IPS-NIHi7 (cell line): ENCODE measurements around the gene GABRB1.
"Not testable (repeated sequence)": the region's sequence is repeated elsewhere in the genome, so short reads cannot be mapped to it uniquely, and the experiment has no call there.

ENCODE experiments used
- DNase-seq: peaks from one replicate; pipeline ENCODE4 v3.0.0; 2012; ENCODE audit warnings: mixed read lengths; ENCODE audit errors: extremely low spot score

The GABRB1 gene

GRCh38 chr4:47290873-47291272 is 259.5 kb downstream of the GABRB1 start:
- not testable (repeated sequence) for DNase-seq

GRCh38 chr4:47309165-47309564 is 277.8 kb downstream of the GABRB1 start:
- no peak for DNase-seq

- DNase-seq: no peak
Observed at GRCh38 chr4:47312170-47312569, 280.8 kb downstream of the GABRB1 start.

DNA sequence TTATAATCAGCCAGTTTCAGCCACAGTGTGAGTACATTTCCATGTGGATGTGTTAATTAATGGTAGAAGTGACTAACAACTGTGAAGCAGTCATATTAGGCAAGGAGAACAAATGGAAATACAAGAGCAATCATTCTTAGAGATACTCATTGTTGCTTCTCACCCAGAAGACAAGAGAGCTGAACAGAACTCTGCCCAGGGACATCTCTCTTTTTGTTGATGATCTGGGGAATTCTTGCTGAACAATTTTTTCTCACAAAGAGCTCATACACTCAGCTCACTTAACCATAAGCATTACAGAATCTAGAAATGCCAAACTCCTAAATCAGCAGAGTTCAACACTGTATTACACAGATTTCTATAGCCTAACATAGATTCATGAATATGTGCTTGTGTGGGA is 282.0 kb downstream of the GABRB1 start:
- no peak for DNase-seq

DNA sequence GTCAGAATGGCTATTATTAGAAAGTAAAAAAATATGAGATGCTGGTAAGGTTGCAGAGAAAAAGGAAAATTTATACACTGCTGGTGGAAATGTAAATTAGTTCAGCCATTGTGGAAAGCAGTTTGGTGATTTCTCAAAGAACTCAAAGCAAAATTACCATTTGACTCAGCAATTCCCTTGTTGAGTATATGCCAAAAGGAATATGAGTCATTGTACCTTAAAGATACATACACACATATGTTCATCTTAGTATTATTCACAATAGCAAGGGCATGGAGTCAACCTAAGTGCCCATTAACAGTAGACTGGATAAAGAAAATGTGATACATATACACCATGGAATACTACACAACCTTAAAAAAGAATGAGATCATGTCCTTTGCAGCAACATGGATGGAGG is 284.0 kb downstream of the GABRB1 start:
- no peak for DNase-seq

DNA sequence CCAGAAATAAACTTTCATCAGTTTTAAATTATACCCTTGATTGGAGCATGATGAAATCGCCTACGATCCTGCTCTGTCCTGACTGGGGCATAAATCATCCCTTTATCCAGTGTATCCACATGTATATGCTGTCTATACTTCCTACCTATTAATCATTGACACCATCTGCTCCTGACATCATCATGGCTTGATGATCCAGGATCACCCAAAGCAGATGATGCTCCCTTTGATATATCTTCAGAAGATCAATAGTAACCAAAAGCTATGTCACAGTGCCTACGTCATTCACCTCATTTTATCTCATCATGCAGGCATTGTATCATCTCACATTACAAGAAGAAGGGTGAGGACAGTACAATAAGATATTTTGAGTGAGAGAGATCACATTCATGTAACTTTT is 294.7 kb downstream of the GABRB1 start:
- no peak for DNase-seq

DNA sequence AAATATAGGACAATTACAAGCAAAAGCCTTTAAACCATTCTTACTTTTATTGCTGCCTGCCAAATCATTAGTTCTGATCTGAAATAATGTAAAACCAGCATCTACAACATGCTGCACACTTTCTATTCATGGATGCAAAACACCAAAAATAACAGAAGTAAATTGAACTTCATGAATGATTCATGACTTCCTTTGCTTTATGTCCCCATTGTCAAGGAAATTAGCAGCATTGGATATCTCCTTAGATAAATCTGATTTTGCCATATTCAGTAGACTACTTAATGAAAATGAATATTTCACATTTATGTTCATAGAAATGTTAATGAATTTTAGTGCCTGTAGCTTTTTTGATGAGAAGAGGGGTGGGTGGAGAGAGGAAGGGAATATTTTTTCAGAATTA is 299.5 kb downstream of the GABRB1 start:
- DNase-seq: no peak

GRCh38 chr4:47334652-47335051 is 303.3 kb downstream of the GABRB1 start:
- no peak for DNase-seq

DNA sequence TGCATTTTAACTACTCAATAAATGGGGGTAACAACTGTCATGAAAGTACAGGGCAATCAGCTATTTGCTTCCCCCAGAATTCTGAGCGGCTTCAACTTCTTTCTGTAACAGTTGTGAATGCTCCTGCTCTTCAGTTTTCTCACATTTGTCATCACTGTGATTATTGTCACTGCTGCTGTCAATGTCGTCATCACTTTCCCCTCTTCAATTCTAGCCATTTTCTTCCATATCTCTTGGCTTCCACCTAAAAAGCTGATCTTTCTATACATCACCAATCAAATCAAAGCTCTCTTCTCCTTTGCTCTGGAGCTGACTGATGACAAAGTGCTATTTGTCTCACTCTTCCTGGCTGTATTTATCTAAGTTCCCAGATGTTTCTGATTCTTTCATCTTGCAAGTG is 306.5 kb downstream of the GABRB1 start:
- DNase-seq: no peak

- DNase-seq: no peak
Observed at GRCh38 chr4:47340914-47341313, 309.5 kb downstream of the GABRB1 start.

GRCh38 chr4:47342796-47343195 is 311.4 kb downstream of the GABRB1 start:
- no peak for DNase-seq

DNA sequence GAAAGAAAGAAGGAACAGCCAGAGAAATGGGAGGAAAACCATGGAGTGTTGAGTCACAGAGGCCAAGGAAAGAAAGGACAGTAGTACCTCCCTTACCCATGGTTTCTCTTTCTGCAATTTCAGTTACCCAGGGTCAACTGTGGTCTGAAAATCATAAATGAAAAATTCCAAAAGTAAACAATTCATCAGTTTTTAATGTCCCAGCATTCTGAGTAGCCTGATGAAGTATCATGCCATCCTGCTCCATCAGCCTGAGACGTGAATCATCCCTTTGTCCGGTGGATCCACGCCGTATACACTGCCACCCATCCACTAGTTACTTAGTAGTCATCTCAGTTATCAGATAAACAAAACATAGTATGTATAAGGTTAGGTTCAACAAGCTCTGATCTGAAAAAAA is 318.0 kb downstream of the GABRB1 start:
- no peak for DNase-seq

- DNase-seq: no peak
Observed at GRCh38 chr4:47355568-47355967, 324.2 kb downstream of the GABRB1 start.

DNA sequence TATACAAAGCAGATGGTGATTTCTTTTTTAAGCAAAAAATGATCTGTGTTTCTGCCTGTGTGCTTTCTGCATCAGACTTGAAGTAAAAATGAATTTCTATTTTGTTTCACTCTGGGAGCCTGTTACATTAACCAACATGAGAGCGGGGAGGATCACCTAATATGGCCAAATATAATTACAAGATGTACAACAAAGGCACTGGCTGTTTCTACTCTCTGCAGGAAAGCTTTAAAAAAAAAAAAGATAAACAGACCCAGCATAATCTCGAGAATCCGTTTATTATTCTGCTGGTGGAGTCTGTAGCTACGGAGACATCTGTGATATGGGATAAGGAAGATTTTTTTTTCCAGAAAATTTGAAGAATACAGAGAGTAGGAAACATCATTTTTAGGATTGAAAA is 328.5 kb downstream of the GABRB1 start:
- DNase-seq: no peak

- no peak for DNase-seq
Observed at GRCh38 chr4:47367761-47368160, 336.4 kb downstream of the GABRB1 start.

- no peak for DNase-seq
Observed at GRCh38 chr4:47368211-47368610, 336.8 kb downstream of the GABRB1 start.

- no peak for DNase-seq
Observed at GRCh38 chr4:47372561-47372960, 341.2 kb downstream of the GABRB1 start.

DNA sequence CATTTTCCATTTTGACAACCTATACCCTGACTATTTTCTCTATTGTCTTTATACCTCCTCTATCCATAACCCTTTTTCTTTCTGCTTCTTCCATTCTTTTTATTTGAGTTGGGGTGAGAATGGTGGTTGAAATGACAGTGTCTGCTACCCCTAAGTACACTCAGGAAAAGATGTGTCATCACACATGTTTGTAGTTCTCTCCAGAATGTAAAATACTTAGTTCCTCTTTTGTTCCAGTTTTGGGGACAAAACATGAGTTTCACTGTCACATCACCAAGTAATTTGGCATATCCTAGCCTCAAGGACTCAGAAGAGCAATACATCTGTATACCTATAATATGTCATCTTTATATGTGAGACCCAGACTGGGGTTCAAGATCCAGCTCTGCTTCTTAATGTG is 341.8 kb downstream of the GABRB1 start:
- no peak for DNase-seq

- no peak for DNase-seq
Observed at GRCh38 chr4:47373709-47374108, 342.3 kb downstream of the GABRB1 start.

DNA sequence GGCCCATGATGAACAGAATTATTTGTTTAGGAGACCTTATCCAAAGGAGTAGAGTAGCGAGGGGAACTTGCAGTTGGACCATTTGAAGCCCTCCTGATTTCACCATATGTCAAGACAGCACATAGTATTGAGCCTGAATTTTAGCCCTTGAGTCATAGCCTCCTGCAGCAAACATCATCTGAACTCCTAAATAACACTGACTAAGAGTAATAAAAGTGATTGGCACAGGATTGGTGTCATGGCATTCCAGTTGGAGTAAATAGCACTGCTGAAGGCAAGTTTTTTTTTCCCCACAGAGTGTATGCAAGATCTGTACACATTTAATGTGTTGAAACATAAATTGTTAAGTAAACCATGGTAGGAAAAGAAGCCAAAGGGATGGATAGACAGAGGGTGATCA is 343.1 kb downstream of the GABRB1 start:
- DNase-seq: no peak

- DNase-seq: not testable (repeated sequence)
Observed at GRCh38 chr4:47378021-47378530, 346.7 kb downstream of the GABRB1 start.

- no peak for DNase-seq
Observed at GRCh38 chr4:47381172-47381571, 349.8 kb downstream of the GABRB1 start.

DNA sequence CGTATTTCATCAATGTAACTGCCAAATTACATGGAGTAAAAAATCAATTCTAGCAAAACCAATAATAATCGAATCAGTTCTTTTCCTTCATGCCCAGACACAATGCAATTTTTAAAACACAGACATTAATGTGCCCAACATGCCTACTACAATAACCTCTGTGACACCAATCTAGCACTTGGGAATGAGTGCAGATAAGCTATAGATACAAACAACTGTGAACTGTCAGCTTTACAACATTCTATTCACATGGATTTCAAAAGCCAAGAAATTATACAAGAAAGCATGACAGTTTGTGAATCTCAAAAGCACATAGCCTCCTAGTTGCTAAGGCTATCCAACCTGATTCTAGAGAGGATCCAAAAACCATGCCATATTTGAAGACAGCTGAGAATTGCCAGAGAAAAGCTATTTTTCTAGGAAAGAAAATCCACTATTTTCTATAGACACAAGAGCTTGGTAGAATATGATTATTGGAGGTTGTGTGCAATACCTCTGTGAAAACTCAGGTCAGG is 351.5 kb downstream of the GABRB1 start:
- DNase-seq: no peak

DNA sequence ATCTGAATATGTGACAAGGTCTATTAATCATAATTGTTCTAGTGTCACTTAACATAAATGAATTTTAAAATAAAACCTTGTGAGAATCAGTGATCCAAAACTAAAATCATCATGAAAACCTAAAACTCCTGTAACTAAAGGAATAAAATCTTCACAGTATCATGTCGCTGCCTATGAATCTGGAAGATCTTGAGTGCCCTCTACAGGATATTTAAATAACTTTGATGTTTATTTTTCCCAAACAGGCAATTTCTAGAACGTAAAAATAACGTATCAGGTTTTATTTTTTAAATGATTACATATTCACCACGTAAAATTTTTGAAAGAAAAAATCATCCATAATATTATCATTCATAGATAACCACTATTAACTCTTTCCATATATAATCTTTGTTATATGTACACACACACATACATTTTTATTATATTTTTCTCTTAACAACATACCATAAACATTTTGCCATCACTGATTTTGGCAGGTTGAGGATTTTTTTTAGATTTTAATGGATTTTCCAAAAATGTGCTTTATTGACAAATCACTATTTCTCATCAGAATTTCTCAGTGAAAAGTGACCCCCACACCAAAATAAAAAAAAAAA is 352.6 kb downstream of the GABRB1 start:
- peak; percentile 9 for DNase-seq
